Measurements from ENCODE around the gene LMNA.
"Not testable (repeated sequence)": the region's sequence is repeated elsewhere in the genome, so short reads cannot be mapped to it uniquely, and the experiment has no call there.

- not testable (repeated sequence) for TF ChIP-seq EP300, POLR2A, CTCF (IDR thresholded peaks at IDR 0.05)
Measured at GRCh38 chr1:156181391-156181924, 66.9 kb downstream of the LMNA start.
